A549 treated with dexamethasone at 1 μM for 4 hours (cell line): ENCODE measurements around the gene ATP4A. TPM values are rescaled to one million over a fixed set of nuclear protein-coding genes. Genes with fewer than 3 reads are reported as not detected.

Experiments
- total RNA-seq: library from RNA; stranded (reverse); fragments of 200-300 nt; extraction: Qiagen RNA extraction; gene quantifications from 5 replicates; pipeline ENCODE4 v1.2.3, GENCODE V29; 2022

The ATP4A gene
- total RNA-seq, result 0.02 to 0.19 TPM (median 0.08 TPM) in 4 of 5 replicates, not detected in the other

GRCh38 chr19:35563207-35563829 is at the start of gene ATP4A:
Gene ATP4A (minus strand): TSS chr19:35563658. CDS start chr19:35563629, 29 bp downstream.

GRCh38 chr19:35612559-35613321 is 49.3 kb upstream of the ATP4A start, which contains the start of gene HAUS5:
Gene HAUS5 (plus strand): TSS chr19:35612735. CDS start chr19:35612795, 60 bp downstream.

GRCh38 chr19:35585848-35586247 is 22.4 kb upstream of the ATP4A start, which contains the start of gene PMIS2:
Gene PMIS2 (plus strand): TSS chr19:35586173. CDS start chr19:35586260, 87 bp downstream.

DNA sequence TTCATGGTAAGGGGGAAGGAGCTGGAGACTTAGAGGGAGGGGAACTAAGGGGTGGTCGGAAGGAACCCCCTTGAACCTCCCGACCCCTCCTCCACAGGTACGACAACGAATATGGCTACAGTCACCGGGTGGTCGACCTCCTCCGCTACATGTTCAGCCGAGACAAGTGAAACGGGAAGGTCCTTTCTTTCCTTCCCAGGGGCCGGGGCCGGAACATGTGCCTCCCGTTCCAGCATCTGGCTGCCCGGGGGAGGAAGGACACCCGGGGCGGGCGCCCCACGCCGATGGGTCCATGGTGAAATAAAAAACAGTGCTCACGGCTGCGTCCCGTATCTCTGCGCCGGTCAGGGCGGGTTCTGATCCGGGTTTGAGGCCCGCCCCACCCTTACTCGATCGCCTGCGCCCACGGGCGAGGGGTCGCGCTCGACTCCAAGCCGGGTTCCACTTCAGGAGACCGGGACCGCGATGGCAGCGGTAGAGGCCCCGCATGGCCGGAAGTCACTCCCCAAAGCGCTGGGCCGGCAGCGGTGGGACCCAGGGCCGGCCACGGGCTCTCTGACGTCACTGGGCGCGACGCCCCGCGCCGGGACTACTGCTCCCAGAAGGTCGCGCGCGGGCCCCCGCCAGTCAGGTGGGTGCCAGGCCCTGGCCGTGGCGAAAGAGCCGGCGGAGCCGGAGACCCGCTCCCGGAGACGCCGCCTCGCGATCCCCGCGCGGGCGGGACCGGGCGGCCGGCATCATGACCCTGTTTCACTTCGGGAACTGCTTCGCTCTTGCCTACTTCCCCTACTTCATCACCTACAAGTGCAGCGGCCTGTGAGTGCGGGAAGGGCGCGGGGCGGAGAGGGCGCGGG is 18.2 kb downstream of the ATP4A start, which contains the start of gene TMEM147:
TSS of gene TMEM147 (plus strand) at position 626 of the 854 bp plus-strand sequence. CDS start at position 740, 114 bp downstream.

DNA sequence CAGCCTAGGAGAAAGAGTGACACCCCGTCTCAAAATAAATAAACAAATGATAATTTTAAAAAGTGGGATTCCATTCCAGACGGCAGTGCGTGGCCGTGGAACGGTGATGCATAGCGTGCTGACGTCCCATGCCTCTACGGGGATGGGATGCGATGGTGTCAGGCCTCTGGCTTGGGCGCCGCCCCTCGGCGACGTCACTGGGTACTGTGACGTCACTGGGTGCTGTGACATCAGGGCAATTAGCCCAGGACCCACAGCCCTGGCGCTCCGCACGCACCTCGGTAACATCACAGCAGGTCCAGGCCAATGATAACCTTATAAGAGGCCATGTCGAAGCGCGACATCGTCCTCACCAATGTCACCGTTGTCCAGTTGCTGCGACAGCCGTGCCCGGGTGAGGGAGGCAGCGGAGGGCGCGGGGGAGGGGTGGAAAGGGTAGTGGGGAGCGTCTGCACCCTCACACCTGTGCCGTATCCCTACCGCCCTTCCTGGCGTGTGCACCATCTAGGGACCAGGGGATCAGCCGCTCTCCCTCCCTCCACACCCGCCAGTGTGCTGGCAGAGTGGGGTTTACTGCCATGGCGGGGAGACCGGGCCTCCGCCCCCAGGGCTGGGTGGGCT is 30.1 kb downstream of the ATP4A start, which contains the start of gene GAPDHS:
TSS of gene GAPDHS (plus strand) at position 256 of the 621 bp plus-strand sequence. CDS start at position 328, 72 bp downstream.

DNA sequence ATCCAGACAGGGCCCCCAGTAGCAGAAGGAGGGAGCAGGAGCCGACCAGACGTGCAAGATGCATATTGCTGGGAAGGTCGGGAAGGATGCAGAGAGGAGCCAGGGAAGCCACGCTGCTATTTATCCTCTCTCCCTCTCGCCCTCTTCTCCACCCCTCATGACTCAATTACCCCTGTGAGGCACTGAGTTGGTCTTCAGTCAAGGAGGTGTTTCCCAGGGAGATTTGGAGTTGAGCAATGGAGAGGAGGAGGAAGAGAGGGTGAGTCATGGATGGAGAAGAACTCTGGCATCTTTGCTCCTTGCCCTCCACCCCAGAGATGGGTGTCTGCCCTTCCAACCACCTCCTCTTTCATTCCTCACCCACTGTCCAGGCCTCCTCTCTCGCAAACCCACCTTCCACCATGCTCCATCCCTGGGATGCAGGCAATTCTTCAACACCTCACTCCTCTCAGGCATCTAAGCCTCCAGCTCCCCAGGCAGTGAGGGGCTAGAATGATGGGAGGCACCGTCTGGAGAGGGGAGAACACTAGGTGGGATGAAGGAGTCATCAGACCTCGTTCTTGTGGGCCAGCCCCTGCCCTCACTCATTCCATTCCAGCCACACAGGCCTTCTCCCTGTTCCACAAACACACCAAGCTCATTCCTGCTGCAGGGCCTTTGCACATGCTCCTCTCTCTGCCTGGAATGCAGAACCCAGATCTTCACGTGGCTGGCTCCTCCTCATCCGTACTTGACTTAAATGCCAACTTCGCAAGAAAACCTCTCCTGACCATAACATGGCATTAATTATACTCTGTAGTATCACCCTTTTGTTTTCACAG is 35.0 kb downstream of the ATP4A start, which contains the start of gene SBSN:
TSS of gene SBSN (minus strand) at position 94 of the 821 bp plus-strand sequence. CDS start at position 64, 30 bp downstream.

DNA sequence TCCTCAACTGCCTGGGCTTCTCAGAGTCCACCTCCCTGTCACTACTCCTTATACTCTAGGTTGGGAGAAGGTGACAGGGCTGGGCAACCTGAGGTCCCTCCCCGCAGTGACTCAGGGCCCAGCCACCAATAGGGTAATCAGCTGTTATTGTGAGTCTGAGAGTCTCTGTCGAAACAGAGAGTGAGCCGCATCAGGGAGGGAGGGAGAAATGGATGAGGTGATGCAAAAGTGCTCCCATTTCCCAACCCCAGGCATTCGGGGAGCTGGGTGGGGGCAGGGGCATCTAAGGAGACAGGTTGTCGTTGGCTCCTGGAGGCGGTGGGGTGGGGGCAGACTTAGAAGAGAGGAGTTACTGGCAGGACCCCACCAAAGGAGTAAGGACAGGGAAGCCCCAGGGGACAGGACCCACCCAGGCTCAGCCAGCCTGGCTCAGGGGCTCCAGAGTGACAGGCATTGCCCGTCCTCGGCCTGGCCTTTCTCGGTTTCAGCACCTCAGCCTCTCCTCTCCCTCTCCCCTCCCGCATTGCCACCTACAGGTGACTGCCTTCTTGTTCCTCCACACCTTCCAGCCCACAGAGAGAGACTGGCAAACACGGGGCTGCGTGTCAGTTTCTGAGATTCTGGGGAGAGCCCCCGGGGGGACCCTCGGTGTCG is 49.7 kb downstream of the ATP4A start, which contains the start of gene DMKN:
TSS of gene DMKN (minus strand) at position 22 of the 654 bp plus-strand sequence. CDS start 174 bp downstream, outside the sequence.

Other genes with a start within 250 kb of the ATP4A start
- gene CD22, start 234.5 kb downstream of the ATP4A start, total RNA-seq, result 0.88 to 1.3 TPM (median 1.1 TPM) in 5 replicates
- 0.06 TPM in 1 of 5 replicates, not detected in the others for gene FFAR1, start 215.8 kb downstream of the ATP4A start, total RNA-seq
- gene FFAR3, start 205.2 kb downstream of the ATP4A start, total RNA-seq, result 0.06 to 0.17 TPM in 2 of 5 replicates, not detected in the others
- not detected in 5 replicates for gene GPR42, start 192.6 kb downstream of the ATP4A start, total RNA-seq
- 0.03 to 0.06 TPM (median 0.04 TPM) in 4 of 5 replicates, not detected in the other for gene FFAR2, start 115.4 kb downstream of the ATP4A start, total RNA-seq
- not detected in 5 replicates for gene KRTDAP, start 73.2 kb downstream of the ATP4A start, total RNA-seq
- 31.6 to 41.1 TPM (median 36.7 TPM) in 5 replicates for gene DMKN, start 50.0 kb downstream of the ATP4A start, total RNA-seq
- 2.9 to 4.4 TPM (median 3.9 TPM) in 5 replicates for gene SBSN, start 35.3 kb downstream of the ATP4A start, total RNA-seq
- gene GAPDHS, start 30.2 kb downstream of the ATP4A start, total RNA-seq, result 0.07 to 0.26 TPM (median 0.09 TPM) in 5 replicates
- gene TMEM147, start 18.0 kb downstream of the ATP4A start, total RNA-seq, result 352 to 413 TPM (median 378 TPM) in 5 replicates
- gene PMIS2, start 22.5 kb upstream of the ATP4A start, total RNA-seq, result not detected in 5 replicates
- gene HAUS5, start 49.1 kb upstream of the ATP4A start, total RNA-seq, result 10.6 to 18.6 TPM (median 15.8 TPM) in 5 replicates
- gene RBM42, start 65.4 kb upstream of the ATP4A start, total RNA-seq, result 142 to 206 TPM (median 203 TPM) in 5 replicates
- 1.3 to 3.2 TPM (median 2.8 TPM) in 5 replicates for gene ETV2, start 78.1 kb upstream of the ATP4A start, total RNA-seq
- gene COX6B1, start 84.7 kb upstream of the ATP4A start, total RNA-seq, result 1,250 to 1,794 TPM (median 1,275 TPM) in 5 replicates
- 0.47 to 1.2 TPM (median 0.97 TPM) in 5 replicates for gene UPK1A, start 102.9 kb upstream of the ATP4A start, total RNA-seq
- gene ZBTB32, start 140.9 kb upstream of the ATP4A start, total RNA-seq, result not detected in 5 replicates
- 35.9 to 63.5 TPM (median 60.7 TPM) in 5 replicates for gene KMT2B, start 154.3 kb upstream of the ATP4A start, total RNA-seq
- gene IGFLR1, start 178.8 kb upstream of the ATP4A start, total RNA-seq, result 9.6 to 14.5 TPM (median 11.2 TPM) in 5 replicates
- 23.2 to 30.8 TPM (median 26.5 TPM) in 5 replicates for gene U2AF1L4, start 181.8 kb upstream of the ATP4A start, total RNA-seq
- gene PSENEN, start 182.0 kb upstream of the ATP4A start, total RNA-seq, result 255 to 313 TPM (median 263 TPM) in 5 replicates
- gene LIN37, start 184.9 kb upstream of the ATP4A start, total RNA-seq, result 19.1 to 28.1 TPM (median 22.8 TPM) in 5 replicates
- 0.24 to 0.39 TPM (median 0.34 TPM) in 4 of 5 replicates, not detected in the other for gene HSPB6, start 193.4 kb upstream of the ATP4A start, total RNA-seq
- gene PROSER3, start 194.5 kb upstream of the ATP4A start, total RNA-seq, result 20.3 to 35.5 TPM (median 32.5 TPM) in 5 replicates
- 3.0 to 10.3 TPM (median 6.4 TPM) in 5 replicates for gene ARHGAP33, start 211.9 kb upstream of the ATP4A start, total RNA-seq
- 0.12 to 0.46 TPM (median 0.16 TPM) in 5 replicates for gene PRODH2, start 249.2 kb upstream of the ATP4A start, total RNA-seq